NT2/D1 (cell line): ENCODE data around the gene KRT3.

Experiments used
- DNase-seq: peaks from one replicate; pipeline ENCODE4 v3.0.0-alpha.2; 2011; ENCODE audit warnings: low read depth, low spot score
- H3K27me3 ChIP-seq: 2 replicates; pipeline ENCODE4 v1.6.0; 2011; ENCODE audit warnings: mild to moderate bottlenecking; ENCODE audit not compliant: insufficient read length, insufficient read depth
- H3K36me3 ChIP-seq: 2 replicates; pipeline ENCODE4 v1.6.1; 2011; ENCODE audit warnings: mild to moderate bottlenecking, low read length, mixed read lengths; ENCODE audit not compliant: insufficient read depth, insufficient read length
- H3K4me1 ChIP-seq: 2 replicates; pipeline ENCODE4 v1.5.1; 2011; ENCODE audit not compliant: insufficient read depth, insufficient read length
- H3K4me3 ChIP-seq: 2 replicates; pipeline ENCODE4 v1.5.1; 2011; ENCODE audit warnings: low read depth; ENCODE audit not compliant: insufficient read length
- H3K9ac ChIP-seq: 2 replicates; pipeline ENCODE4 v1.6.0; 2011; ENCODE audit warnings: low read depth; ENCODE audit not compliant: insufficient read length
- H3K9me3 ChIP-seq: 2 replicates; pipeline ENCODE4 v1.5.1; 2011; ENCODE audit warnings: mild to moderate bottlenecking, low read length; ENCODE audit not compliant: insufficient read depth
- SUZ12 ChIP-seq: IDR thresholded peaks from 2 replicates; pipeline ENCODE4 v1.6.1; 2011; ENCODE audit not compliant: insufficient read length, insufficient read depth; ENCODE audit errors: extremely low read depth
- YY1 ChIP-seq: IDR thresholded peaks from 2 replicates; pipeline ENCODE4 v1.6.1; 2011; ENCODE audit not compliant: insufficient read length, insufficient read depth
- ZNF274 ChIP-seq: IDR thresholded peaks from 2 replicates; pipeline ENCODE4 v1.6.1; 2011; ENCODE audit warnings: mild to moderate bottlenecking, low read depth, low read length

Gene KRT3

GRCh38 chr12:52825961-52826360 lies 30.0 kb upstream of the KRT3 start:
- H3K9me3 ChIP-seq = no peaks in the 10 kb centered on the region; the same call in 1 of the 2 replicates
- H3K27me3 ChIP-seq = no peaks in the 10 kb centered on the region
- TF ChIP-seq YY1 = no peak
- no peak for TF ChIP-seq ZNF274
- TF ChIP-seq SUZ12 = no peak
- DNase-seq = no peak
- H3K9ac ChIP-seq = no peak overlapping the region
- no peak overlapping the region for H3K4me3 ChIP-seq
- H3K36me3 ChIP-seq = no peaks in the 10 kb centered on the region
- peaks cover 6% of the 10 kb centered on the region for H3K4me1 ChIP-seq

- Histone ChIP-seq H3K36me3 (no peaks in the 10 kb centered on the region), H3K4me3 (no peak overlapping the region), H3K4me1 (peaks cover 6% of the 10 kb centered on the region), H3K27me3 (no peaks in the 10 kb centered on the region), H3K9ac (no peak overlapping the region), H3K9me3 (no peaks in the 10 kb centered on the region; the same call in 1 of the 2 replicates)
- TF ChIP-seq SUZ12 (no peak), ZNF274 (no peak), YY1 (no peak)
- DNase-seq = no peak
These were observed 29.0 kb upstream of the KRT3 start for GRCh38 chr12:52824741-52825410.

- Histone ChIP-seq H3K27me3 (no peaks in the 10 kb centered on the region), H3K36me3 (no peaks in the 10 kb centered on the region), H3K4me1 (peaks cover 6% of the 10 kb centered on the region), H3K9ac (no peak overlapping the region), H3K4me3 (no peak overlapping the region), H3K9me3 (no peaks in the 10 kb centered on the region; the same call in 1 of the 2 replicates)
- no peak for DNase-seq
- no peak for TF ChIP-seq SUZ12
- no peak for TF ChIP-seq YY1
- no peak for TF ChIP-seq ZNF274
These were observed 28.0 kb upstream of the KRT3 start for GRCh38 chr12:52823761-52824450.

GRCh38 chr12:52822771-52823510 lies 27.0 kb upstream of the KRT3 start:
- no peak for DNase-seq
- TF ChIP-seq ZNF274 (no peak), SUZ12 (no peak), YY1 (no peak)
- no peaks in the 10 kb centered on the region for H3K27me3 ChIP-seq
- H3K36me3 ChIP-seq = no peaks in the 10 kb centered on the region
- H3K4me3 ChIP-seq = no peak overlapping the region
- H3K4me1 ChIP-seq = peaks cover 11% of the 10 kb centered on the region
- no peak overlapping the region for H3K9ac ChIP-seq
- H3K9me3 ChIP-seq = no peaks in the 10 kb centered on the region; the same call in 1 of the 2 replicates

- TF ChIP-seq ZNF274 = no peak
- TF ChIP-seq YY1 = no peak
- no peak for TF ChIP-seq SUZ12
These were observed 26.1 kb upstream of the KRT3 start for GRCh38 chr12:52821826-52822660.

GRCh38 chr12:52821071-52821730 lies 25.3 kb upstream of the KRT3 start:
- DNase-seq = no peak
- no peaks in the 10 kb centered on the region for H3K36me3 ChIP-seq
- H3K4me3 ChIP-seq = no peak overlapping the region
- no peak for TF ChIP-seq ZNF274
- no peak for TF ChIP-seq SUZ12
- no peak for TF ChIP-seq YY1
- H3K27me3 ChIP-seq = no peaks in the 10 kb centered on the region
- no peak overlapping the region for H3K9ac ChIP-seq
- H3K4me1 ChIP-seq = peaks cover 5% of the 10 kb centered on the region
- H3K9me3 ChIP-seq = no peaks in the 10 kb centered on the region

More at GRCh38 chr12:52821826-52822660, 26.1 kb upstream of the KRT3 start:
- H3K9ac ChIP-seq = no peak overlapping the region
- H3K4me1 ChIP-seq = peaks cover 10% of the 10 kb centered on the region
- H3K36me3 ChIP-seq = no peaks in the 10 kb centered on the region
- H3K9me3 ChIP-seq = no peaks in the 10 kb centered on the region; the same call in 1 of the 2 replicates
- no peak for DNase-seq
- no peaks in the 10 kb centered on the region for H3K27me3 ChIP-seq
- no peak overlapping the region for H3K4me3 ChIP-seq
